HG03432 (cell line): ENCODE results near the gene SPDYE1.

Experiments
- ATAC-seq: cut with Tn5 transposase; IDR thresholded peaks from one replicate; pipeline ENCODE4 v1.9.1; 2021; ENCODE audit warnings: mild to moderate bottlenecking, moderate library complexity; ENCODE audit not compliant: unreplicated experiment

SPDYE1 gene

DNA sequence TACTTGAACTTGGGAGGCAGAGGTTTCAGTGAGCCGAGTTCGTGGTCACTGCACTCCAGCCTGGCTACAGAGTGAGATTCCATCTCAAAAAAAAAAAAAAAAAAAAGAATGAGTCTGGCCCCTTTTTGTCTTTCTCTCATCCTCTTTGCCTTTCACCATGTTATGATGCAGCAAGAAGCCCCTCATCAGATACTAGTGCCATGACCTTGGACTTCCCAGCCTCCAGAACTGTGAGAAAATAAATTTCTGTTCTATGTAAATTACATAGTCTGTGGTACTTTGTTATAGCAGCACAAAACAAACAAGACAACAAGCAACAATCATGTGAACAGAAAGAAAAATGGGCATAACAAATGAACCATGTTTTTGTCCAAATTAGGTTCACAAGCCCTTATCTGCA lies 44.5 kb downstream of the SPDYE1 start:
- no peak for ATAC-seq

DNA sequence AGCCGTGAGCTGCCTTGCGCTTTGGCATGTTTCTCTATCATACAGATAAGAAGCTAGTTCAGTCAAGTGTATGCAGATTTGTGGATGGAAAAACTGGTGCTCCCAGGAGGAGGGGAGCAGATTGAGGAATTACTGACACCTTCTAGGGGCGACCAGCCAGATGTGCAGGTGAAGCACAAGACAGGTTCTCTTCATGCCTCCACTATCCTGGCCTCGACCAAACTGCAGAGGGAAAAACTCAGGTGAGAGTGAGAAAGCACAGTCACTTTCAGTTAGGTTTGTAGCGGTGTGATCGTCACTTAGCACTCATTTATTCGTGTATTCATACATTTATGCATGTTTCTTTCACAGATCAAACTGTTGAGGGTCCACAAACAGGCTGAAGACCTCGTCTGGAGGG lies 46.2 kb downstream of the SPDYE1 start:
- ATAC-seq, result no peak

DNA sequence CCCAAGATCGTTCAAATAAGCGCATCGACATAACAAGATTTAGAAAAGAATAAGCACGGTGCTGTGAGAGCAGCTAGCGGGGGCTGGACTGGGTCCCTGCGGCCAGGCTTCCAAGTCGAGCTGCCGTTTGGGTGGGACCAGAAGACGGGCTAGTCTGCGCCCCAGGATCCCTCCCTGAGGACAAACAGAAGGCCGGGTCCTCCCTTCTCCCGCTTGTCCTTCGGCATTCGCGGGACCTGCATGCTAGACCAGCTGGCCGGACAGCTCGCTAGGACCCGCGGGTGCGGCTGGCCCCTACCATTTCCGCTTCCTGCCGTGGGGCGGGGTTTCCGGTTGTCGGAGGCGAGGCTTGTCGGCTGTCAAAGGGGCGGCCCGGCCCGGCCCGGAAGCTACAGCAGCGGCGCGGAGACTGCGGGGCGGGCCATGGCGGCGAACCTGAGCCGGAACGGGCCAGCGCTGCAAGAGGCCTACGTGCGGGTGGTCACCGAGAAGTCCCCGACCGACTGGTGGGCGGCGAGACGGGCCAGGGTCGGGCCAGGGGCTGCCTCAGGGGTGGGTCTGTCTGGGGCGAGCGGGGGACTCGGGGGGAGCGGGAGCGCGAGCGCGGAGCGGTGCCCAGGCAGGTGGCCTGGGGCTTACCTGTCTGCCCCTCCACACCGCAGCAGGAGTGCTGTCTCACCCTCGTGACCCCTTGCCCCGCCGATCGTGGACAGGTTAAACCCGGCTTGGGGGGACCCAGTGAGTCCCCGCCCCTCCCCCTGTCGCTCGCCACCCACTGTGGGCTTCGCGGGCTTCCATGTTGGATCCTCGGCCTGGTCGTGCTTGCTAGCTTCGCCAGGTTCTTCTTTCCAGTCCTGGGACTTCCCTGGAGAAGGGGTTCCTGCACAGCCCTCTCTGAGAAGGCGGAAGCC lies 46.9 kb downstream of the SPDYE1 start, which contains the start of gene DBNL:
Gene DBNL, plus strand, starts transcription at position 388 of the 911 bp plus-strand sequence. Its CDS starts 36 bp downstream, at position 424.
- peak; percentile 76 for ATAC-seq

DNA sequence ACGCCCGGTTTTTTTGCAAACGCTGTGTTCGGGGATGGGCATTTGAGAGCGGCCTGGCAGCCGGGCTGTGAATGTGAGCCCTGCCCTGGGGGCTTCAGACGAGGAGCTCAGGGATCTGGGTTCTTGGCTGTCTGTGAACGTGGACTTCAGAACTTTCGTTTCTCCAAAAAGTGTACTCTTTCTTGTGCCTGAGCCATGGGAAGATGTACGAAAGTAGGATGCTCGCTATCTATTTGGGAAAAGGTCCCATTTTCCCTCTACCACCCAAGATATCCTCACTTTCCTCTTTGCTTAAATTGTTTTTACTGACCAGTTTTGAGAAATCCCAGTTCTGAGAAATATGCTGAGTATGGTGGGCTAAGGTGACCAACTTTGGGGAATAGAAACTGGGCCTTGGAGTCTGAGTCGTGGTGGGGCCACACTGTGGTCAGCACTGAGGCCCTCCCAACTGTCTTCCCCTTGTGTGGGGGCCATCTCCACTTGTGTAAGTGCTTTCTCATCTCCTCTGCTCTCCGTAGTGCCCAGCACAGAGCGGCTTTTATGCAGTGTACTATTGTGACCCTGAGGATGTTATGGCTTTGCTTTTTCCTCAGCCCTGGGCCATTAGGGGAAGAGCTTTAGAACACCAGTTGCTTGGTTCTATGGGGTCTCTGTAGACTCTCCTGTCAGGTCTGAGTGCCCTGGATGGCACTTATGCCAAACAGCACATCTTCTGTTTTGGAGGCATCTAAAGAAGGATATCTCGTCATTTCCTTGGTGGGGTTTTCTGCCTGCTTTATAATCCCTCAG lies 47.7 kb downstream of the SPDYE1 start:
- ATAC-seq, result peak; percentile 16

DNA sequence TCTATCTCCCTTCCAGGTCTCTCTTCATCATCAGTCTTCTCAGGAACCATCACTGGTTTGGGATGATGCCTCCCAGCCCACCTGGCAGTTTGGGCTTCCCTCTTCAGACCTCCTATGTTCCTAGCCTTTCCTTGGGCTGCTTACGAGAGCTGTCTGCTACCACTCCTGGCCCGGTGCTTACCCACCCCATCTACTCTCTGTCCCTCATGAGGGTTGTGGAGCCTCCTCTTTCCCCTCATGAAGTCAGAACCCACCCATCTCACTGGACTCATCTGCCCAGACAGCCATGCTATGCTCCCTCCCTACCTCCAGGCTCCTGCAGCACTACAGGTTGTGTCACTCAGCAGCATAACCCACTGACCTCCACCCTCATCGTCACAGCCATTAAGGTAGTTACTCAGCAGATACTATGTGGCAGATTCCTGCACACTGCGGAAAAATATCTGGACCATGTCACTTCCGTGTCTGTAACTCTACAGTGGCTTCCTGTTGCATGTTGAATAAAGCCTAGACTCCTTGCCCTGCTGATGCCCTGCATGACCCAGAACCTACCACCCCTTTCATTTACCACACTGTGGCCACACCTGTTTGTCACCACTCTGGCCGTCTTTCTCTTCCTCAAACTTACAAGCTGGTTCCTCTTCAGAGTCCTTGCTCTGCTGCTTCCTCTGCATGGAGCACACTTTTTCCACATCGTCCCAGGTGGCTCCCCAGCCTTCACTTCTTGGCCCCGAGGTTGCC lies 48.8 kb downstream of the SPDYE1 start:
- peak; percentile 61 for ATAC-seq

DNA sequence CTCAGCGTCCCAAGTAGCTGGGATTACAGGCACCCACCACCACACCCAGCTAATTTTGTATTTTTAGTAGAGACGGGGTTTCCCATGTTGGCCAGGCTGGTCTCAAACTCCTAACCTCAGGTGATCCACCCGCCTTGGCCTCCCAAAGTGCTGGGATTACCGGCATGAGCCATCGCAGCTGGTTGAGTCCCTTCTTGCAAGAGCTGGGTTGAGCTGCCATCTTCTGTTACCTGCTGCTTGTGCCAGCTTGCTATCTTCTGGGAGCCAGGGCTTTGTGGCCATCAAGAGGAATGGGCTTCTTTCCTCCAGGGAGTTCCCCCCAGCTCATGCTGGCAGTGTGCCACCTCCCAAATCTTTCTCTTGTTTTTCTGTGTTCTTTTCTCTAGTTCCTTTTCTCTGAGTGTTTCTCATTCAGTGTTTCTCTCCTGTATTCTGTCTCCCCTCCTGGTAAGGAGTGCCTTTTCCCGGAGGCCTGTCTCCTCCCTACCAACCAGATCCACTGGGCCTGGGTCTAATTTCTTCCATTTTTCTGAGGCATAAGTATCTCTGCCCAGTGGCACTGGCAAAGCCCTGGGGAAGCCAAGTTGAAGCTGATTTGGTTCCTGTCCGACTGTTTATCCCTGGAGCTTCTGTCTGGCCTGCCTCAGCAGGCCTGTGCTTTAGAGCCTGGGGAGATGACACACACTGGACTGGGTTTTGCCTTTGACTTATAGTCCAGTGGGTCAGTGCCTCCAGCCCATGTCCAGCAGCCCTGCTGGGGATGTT lies 50.5 kb downstream of the SPDYE1 start:
- ATAC-seq, result no peak

DNA sequence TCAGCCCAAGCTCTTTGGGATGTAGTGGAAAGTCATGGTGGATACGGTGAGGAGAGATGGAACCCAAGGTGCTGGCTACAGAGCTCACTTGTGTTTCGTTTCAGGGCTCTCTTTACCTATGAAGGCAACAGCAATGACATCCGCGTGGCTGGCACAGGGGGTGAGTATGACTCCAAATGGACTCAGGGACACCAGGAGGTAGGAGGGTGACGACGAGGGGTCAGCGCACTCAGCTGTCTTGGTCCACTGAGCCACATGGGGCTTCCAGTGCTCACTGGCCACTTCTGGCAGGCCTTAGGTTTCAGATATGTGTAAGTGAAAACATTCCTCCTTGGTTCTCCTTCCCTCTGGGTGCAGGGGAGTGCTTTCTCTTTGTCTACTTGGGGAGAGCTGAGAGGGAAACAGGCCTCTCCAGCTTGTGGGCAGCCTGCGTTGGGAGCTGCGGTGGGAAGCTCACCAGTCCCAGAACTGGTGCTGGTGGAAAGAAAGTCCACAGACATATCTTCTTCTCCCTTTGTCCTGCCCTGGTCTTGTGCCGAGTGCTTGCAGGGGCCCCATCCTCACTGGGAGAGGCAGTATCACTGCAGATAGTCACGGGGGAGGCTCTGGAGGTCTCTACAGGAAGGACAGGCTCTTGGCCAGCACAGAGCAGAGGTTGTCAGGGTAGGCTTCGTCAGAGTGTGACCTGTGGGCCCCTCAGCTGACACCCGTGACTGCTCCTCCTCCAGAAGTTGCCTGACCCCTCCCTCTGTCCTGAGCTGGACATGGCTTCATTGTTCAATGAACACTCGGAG lies 52.6 kb downstream of the SPDYE1 start:
- no peak for ATAC-seq

DNA sequence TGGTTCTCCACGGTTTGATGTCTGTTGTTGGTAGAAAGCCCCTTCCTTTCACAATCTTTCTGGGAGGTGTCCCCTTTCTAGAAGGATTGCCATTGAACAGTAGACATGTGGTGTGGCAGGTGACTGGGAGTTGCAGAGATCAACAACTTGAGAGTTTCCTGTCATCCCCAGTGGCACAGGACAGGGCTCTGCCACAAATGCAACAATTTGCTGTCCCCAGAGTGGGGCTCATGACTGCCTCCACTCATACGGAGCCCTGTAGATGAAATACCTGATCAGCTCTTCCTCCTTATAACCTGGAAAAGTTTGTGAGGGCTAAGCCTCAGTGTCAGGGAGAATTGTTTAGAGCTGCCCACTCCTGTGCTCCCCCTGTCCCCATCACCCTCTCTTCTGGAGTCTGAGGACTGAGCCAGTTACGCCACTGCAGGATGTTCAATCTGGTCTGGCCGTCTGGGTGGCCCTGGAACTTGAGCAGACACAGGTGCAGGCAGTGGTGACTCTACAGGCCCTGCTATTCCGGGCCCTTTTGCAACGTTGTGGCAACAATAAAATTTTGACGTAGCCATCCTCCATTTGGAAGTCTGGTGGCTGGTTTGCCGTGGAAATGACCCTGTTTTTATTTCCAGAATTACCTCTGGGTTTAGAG lies 53.3 kb downstream of the SPDYE1 start:
- no peak for ATAC-seq

DNA sequence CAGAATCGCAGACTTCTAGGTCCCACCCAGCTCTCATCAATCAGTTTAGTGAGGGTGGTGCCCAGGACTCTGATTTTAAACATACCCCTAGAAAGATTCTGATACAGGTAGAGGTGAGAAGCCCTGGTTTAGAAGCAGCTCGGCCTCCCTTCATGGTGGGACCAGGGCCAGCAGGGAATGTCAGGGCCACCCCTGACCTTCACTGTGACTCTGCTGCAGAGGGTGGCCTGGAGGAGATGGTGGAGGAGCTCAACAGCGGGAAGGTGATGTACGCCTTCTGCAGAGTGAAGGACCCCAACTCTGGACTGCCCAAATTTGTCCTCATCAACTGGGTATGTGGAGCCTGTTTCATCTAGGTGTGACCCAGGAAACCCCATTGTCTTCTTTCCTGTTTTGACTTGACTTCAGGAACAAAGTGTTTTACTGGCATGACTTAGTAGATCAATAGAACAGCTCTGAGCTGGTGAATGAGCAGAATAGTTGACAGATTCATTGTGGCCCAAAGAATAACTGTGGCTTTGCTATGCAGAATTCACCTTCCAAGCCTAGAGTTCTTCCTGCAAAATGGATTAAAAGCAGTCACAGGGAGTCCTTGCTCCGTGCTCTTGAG lies 54.0 kb downstream of the SPDYE1 start:
- ATAC-seq, result no peak

DNA sequence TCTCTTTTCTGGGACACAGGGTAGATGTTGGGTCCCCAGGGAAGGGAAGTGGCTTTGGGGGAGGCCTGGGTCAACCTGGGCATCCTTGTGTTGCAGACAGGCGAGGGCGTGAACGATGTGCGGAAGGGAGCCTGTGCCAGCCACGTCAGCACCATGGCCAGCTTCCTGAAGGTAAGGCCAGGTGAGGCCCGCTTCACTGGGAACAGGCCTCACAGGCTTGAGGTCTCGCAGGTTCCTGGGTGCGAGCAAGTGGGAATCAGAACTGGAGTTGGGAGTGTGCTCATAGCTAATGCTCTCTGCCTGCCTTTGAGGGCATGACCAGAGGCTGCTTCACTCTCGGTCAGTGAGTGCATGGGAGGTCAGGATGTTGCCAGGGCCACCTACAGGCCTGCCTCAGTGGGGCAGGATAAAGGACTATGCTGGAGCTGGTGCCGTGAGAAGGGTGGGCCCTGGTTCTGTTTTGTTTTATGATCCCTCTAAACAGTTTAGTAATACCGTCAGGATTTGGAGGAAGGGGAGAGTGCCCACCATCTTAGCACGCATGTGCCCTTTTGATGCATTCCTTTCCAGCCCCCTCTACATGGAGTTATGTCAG lies 55.2 kb downstream of the SPDYE1 start:
- ATAC-seq, result no peak

DNA sequence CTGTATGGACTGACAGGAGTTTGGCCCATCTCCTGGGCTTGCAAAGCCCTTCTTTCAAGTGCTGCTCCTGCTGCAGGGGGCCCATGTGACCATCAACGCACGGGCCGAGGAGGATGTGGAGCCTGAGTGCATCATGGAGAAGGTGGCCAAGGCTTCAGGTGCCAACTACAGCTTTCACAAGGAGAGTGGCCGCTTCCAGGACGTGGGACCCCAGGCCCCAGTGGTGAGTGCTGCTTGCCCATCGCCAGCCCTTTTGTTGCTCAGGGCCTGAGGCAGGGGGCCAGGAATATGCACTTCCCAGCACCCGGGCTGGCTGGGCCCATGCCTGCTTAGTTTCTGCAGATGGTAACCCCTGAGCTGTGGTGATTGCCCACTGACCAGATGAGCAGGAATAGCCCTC lies 59.0 kb downstream of the SPDYE1 start:
- no peak for ATAC-seq

DNA sequence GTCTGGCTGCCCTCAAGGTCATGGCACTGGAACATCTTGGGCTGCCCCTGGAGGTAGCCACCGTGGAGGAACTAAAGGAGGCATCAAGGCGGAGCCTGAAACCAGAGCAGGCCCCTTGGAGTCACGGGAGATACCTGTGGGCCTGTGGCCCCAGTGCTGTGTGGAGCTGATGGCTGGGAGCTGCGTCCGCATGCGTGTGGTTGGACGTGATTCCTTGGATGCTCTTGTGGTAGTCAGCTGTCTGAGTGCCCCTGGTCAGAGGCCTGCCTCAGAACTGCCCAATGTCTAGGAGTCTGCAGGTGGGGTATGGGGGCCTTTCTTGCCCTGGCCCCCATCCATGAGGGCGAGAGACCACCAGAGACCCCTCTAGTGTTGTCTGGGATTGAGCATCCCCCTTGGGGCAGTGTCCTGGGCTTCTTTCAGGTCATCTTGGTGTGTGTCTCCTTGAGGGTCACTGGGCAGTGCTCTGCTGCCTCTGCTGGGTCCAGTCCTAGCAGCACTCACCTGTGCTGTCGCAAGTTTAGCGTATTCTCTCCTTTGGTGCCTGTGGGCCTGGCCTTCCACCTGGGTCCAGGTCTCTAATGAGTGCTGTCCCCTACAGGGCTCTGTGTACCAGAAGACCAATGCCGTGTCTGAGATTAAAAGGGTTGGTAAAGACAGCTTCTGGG lies 59.6 kb downstream of the SPDYE1 start:
- ATAC-seq, result no peak

DNA sequence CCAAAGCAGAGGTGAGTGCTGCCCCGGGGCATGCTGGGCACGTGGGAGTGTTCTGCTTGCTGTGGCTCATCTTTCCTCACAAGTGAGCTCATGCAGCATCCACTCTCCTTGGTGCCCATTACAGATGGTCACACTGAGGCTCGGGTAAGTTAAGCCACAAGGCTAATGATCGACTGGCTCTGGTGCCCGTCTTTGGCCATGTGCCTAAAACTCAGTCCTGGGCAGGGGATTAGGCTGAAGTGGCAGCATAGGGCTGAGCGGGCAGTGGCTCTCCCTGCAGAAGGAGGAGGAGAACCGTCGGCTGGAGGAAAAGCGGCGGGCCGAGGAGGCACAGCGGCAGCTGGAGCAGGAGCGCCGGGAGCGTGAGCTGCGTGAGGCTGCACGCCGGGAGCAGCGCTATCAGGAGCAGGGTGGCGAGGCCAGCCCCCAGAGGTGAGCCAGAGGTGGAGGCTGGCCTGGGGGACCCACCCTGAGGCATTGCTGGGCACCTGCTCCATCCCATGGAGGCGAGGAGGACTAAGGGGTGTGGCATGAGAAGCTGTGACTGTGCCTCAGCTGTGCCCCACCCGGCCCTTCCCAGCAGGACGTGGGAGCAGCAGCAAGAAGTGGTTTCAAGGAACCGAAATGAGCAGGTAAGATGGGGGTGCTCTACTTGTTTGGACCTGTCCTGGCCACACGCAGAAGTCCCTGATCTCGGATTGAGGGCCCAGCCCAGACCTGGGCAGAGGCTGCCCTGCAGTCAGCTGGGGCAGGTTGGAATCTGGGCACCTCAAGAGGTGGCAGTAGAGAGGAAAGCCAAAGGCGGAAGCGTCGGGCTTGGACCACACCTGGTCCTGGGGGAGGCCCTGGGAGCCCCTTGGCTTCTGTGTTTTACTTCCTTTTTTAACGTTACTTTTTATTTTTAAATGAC lies 60.4 kb downstream of the SPDYE1 start:
- no peak for ATAC-seq

DNA sequence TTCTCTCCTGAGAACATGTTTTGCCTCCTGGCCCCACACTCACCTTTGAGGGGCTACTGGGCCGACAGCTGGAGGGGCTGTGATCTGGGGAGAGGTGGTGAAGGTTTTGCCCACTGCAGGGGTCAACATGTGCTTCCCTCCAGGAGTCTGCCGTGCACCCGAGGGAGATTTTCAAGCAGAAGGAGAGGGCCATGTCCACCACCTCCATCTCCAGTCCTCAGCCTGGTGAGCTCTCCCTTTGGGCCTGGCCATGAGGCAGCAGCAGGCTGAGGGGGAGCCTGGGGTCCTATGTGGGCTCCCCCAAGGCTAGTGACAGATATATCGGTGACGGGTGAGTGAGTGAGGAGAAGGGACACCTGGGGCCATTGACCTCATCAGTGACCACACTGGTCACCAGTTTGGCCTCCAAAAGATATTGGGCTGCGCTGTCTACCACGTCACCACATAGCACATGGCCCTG lies 61.1 kb downstream of the SPDYE1 start:
- no peak for ATAC-seq

DNA sequence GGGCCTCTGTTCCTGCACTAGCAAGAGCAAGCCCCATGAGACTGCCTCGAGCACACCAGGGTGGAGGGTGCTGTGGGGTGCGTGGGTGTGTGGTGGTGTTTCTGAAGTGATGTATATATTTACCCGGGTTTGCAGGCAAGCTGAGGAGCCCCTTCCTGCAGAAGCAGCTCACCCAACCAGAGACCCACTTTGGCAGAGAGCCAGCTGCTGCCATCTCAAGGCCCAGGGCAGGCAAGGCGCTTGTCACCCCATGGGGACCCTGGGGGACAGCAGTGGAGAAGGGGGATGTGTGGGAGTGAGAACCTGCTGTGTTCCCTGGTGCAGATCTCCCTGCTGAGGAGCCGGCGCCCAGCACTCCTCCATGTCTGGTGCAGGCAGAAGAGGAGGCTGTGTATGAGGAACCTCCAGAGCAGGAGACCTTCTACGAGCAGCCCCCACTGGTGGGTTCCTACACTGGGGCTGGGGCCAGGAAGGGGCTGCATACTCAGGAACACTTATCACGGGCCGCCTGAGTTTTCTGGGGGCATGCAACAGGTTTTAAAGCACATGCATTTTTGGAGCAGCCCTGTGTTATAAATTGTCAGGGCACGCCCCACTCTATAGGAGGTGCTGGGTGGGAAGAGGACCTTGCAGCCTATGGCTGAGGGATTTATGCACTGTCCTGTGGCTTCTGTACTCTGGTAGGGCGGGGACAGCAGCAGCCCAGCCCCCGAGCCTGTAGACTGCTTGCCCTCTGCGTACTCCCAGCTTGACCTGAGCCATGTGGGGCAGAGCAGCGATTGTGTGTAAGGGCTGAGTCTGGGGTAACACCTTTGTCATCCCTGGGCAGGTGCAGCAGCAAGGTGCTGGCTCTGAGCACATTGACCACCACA lies 61.8 kb downstream of the SPDYE1 start:
- peak; percentile 67 for ATAC-seq
